Neutrophil (primary cell): ENCODE measurements around the gene PRKG1.

Source experiments
- H3K27ac ChIP-seq: fragments of 200-600 bp; sonication (generic); 2 replicates; pipeline ENCODE4 v1.5.1; 2016; ENCODE audit warnings: mild to moderate bottlenecking, moderate library complexity
- H3K27me3 ChIP-seq: fragments of 200-600 bp; sonication (generic); 2 replicates; pipeline ENCODE4 v1.6.0; 2016; ENCODE audit warnings: mild to moderate bottlenecking
- H3K36me3 ChIP-seq: fragments of 200-600 bp; sonication (generic); 2 replicates; pipeline ENCODE4 v1.5.1; 2017
- H3K4me1 ChIP-seq, 2 experiments: fragments of 200-600 bp in 1 of 2; sonication (generic) in 1 of 2; 1 replicate in 1 of 2; 2 replicates in 1 of 2; pipeline versions ENCODE4 v1.5.1 to v1.6.1; 2013 to 2016; ENCODE audit warnings: low read depth in 1 of 2, low read length in 1 of 2, mild to moderate bottlenecking in 1 of 2, moderate library complexity in 1 of 2; ENCODE audit not compliant: control insufficient read depth in 1 of 2, insufficient read depth in 1 of 2
- H3K4me3 ChIP-seq, 2 experiments: fragments of 200-600 bp in 1 of 2; sonication (generic) in 1 of 2; 1 replicate in 1 of 2; 2 replicates in 1 of 2; pipeline ENCODE4 v1.5.1; 2013 to 2016; ENCODE audit warnings: low read depth in 1 of 2, low read length in 1 of 2, mild to moderate bottlenecking in 1 of 2, moderate library complexity in 1 of 2
- H3K9me3 ChIP-seq: fragments of 200-600 bp; sonication (generic); 2 replicates; pipeline ENCODE4 v1.5.1; 2016
- CTCF ChIP-seq: fragments of 200-600 bp; sonication (generic); IDR thresholded peaks from 2 replicates; pipeline ENCODE4 v1.5.1; 2016; ENCODE audit warnings: antibody characterized with exemption

PRKG1 gene

GRCh38 chr10:52313256-52313932 lies 1239.1 kb downstream of the PRKG1 start:
- no peak overlapping the region for H3K27ac ChIP-seq

GRCh38 chr10:52313933-52314821 lies 1239.9 kb downstream of the PRKG1 start, which contains the start of gene DKK1:
Gene DKK1 (plus strand): TSS chr10:52314281. CDS start chr10:52314435, 154 bp downstream.
- no peaks in the 10 kb centered on the region for H3K4me1 ChIP-seq
- TF ChIP-seq CTCF = no peak
- H3K36me3 ChIP-seq = no peaks in the 10 kb centered on the region
- no peaks in the 10 kb centered on the region for H3K9me3 ChIP-seq
- H3K27ac ChIP-seq = no peak within 1 kb of the TSS
- no peak within 1 kb of the TSS for H3K4me3 ChIP-seq
- H3K27me3 ChIP-seq = peaks cover 80% of the 10 kb centered on the region

More at GRCh38 chr10:52313256-52313932, 1239.1 kb downstream of the PRKG1 start:
- no peaks in the 10 kb centered on the region for H3K36me3 ChIP-seq
- no peak for TF ChIP-seq CTCF
- no peaks in the 10 kb centered on the region for H3K4me1 ChIP-seq
- no peaks in the 10 kb centered on the region for H3K9me3 ChIP-seq
- peaks cover 88% of the 10 kb centered on the region for H3K27me3 ChIP-seq
- H3K4me3 ChIP-seq = no peak overlapping the region

GRCh38 chr10:52314822-52315552 lies 1240.7 kb downstream of the PRKG1 start:
- peaks cover 72% of the 10 kb centered on the region for H3K27me3 ChIP-seq
- H3K4me3 ChIP-seq = no peak overlapping the region
- no peaks in the 10 kb centered on the region for H3K9me3 ChIP-seq
- no peaks in the 10 kb centered on the region for H3K36me3 ChIP-seq
- no peak overlapping the region for H3K27ac ChIP-seq
- no peaks in the 10 kb centered on the region for H3K4me1 ChIP-seq
- no peak for TF ChIP-seq CTCF

GRCh38 chr10:52316001-52316400 lies 1241.7 kb downstream of the PRKG1 start:
- no peaks in the 10 kb centered on the region for H3K36me3 ChIP-seq
- H3K4me3 ChIP-seq = no peak overlapping the region
- TF ChIP-seq CTCF = no peak
- no peaks in the 10 kb centered on the region for H3K4me1 ChIP-seq
- H3K9me3 ChIP-seq = no peaks in the 10 kb centered on the region
- no peak overlapping the region for H3K27ac ChIP-seq
- peaks cover 62% of the 10 kb centered on the region for H3K27me3 ChIP-seq

- Histone ChIP-seq H3K27me3 (peaks cover 57% of the 10 kb centered on the region), H3K36me3 (no peaks in the 10 kb centered on the region), H3K27ac (no peak overlapping the region), H3K4me1 (no peaks in the 10 kb centered on the region), H3K4me3 (no peak overlapping the region), H3K9me3 (no peaks in the 10 kb centered on the region)
- TF ChIP-seq CTCF = no peak
Observed at GRCh38 chr10:52316500-52316899, 1242.2 kb downstream of the PRKG1 start.
